Naive B cell (primary cell): ENCODE results near the gene LDLRAD2. TPM values are rescaled to one million over a fixed set of nuclear protein-coding genes. Genes with fewer than 3 reads are reported as not detected.
"Not testable (repeated sequence)": the region's sequence is repeated elsewhere in the genome, so short reads cannot be mapped to it uniquely, and the experiment has no call there.

Source experiments
- ATAC-seq, 2 donors: fragments of 150-1000 bp; cut with Tn5 transposase; 2 replicates each; pipeline ENCODE4 v1.10.0; 2021; ENCODE audit warnings: low read depth in 2 of 2, mild to moderate bottlenecking in 2 of 2, moderate library complexity in 2 of 2
- DNase-seq: peaks from one replicate; pipeline ENCODE4 v3.0.0; 2022
- H3K27ac Mint-ChIP-seq, 6 donors: one replicate each; pipeline ENCODE4 v1.8.0; 2020 to 2022; ENCODE audit warnings: mild to moderate bottlenecking in 6 of 6, mixed read lengths in 6 of 6, moderate library complexity in 5 of 6, inconsistent platforms in 2 of 6
- H3K27me3 Mint-ChIP-seq, 3 donors: one replicate each; pipeline ENCODE4 v1.8.0; 2021 to 2022; ENCODE audit warnings: mixed read lengths in 3 of 3, mild to moderate bottlenecking in 1 of 3
- H3K36me3 Mint-ChIP-seq, 2 donors: one replicate each; pipeline ENCODE4 v1.8.0; 2020 to 2022; ENCODE audit warnings: mixed read lengths in 2 of 2, inconsistent platforms in 1 of 2, mild to moderate bottlenecking in 1 of 2
- H3K4me1 Mint-ChIP-seq, 3 donors: one replicate each; pipeline ENCODE4 v1.8.0; 2020 to 2022; ENCODE audit warnings: mixed read lengths in 3 of 3, inconsistent platforms in 1 of 3, mild to moderate bottlenecking in 1 of 3, moderate library complexity in 1 of 3
- H3K4me3 Mint-ChIP-seq, 8 donors: one replicate each; pipeline ENCODE4 v1.8.0; 2020 to 2022; ENCODE audit warnings: mild to moderate bottlenecking in 8 of 8, mixed read lengths in 8 of 8, moderate library complexity in 8 of 8, inconsistent platforms in 2 of 8
- H3K9me3 Mint-ChIP-seq, 7 donors: one replicate each; pipeline ENCODE4 v1.8.0; 2020 to 2022; ENCODE audit warnings: mixed read lengths in 7 of 7, mild to moderate bottlenecking in 5 of 7, inconsistent platforms in 2 of 7, moderate library complexity in 1 of 7
- polyA plus RNA-seq, 6 donors: library from polyadenylated mRNA; unstranded; fragments of 300-500 nt; fragmentation: Illumina TruSeq; gene quantifications; one replicate each; pipeline ENCODE4 v1.2.3, GENCODE V29; 2021; ENCODE audit warnings: low read depth in 6 of 6

Gene LDLRAD2
- polyA plus RNA-seq, 6 donors from 2014 or later: not detected

DNA sequence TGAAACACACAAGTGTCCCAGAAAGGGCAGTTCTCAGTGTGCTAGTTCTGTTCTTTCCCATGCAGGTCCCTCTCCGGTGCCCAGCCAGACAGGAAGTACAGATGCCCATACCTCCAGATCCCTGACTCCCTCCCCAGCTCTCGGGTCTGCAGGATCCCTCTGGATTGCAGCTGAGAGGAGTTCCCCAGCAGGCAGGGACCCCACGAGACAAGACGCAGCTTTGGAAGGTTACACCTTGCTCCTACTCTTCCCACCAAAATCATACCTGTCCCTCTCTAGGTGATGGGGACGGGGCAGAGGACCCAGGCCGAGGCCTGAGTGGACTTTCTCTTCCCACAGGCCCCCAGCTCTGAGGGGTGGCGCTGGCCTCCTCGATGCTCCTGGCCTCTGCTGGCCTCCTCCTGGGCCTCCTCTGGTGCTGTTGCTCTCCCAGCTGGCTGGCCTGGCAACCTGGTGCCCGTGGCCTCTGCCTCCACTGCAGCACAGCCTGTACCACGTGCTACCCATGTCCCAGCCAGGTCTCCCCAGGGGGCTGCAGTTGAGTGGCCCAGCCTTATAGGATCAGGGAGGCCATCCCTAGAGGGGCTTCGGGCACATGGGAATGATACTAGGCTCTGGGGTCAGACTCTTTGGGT, 9.4 kb downstream of the LDLRAD2 start:
- no peak overlapping the region for H3K4me3 Mint-ChIP-seq
- peaks cover 0 to 5% (median 0%) of the 10 kb centered on the region in 3 donors for H3K4me1 Mint-ChIP-seq
- H3K27me3 Mint-ChIP-seq: peaks cover 0 to 12% (median 0%) of the 10 kb centered on the region in 3 donors
- no peaks in the 10 kb centered on the region for H3K36me3 Mint-ChIP-seq
- no peak overlapping the region for H3K27ac Mint-ChIP-seq
- peaks cover 0 to 4% (median 0%) of the 10 kb centered on the region in 7 donors for H3K9me3 Mint-ChIP-seq
- DNase-seq (no peak), ATAC-seq (no peak)

- H3K4me1 Mint-ChIP-seq: peaks cover 0 to 5% (median 0%) of the 10 kb centered on the region in 3 donors
- no peak for ATAC-seq
- H3K27ac Mint-ChIP-seq: no peak overlapping the region
- H3K36me3 Mint-ChIP-seq: no peaks in the 10 kb centered on the region
- H3K9me3 Mint-ChIP-seq: peaks cover 0 to 6% (median 0%) of the 10 kb centered on the region in 7 donors
- DNase-seq: no peak
- no peak overlapping the region for H3K4me3 Mint-ChIP-seq
- H3K27me3 Mint-ChIP-seq: peaks cover 0 to 12% (median 0%) of the 10 kb centered on the region in 3 donors
Observed at GRCh38 chr1:21822349-21822748, 10.3 kb downstream of the LDLRAD2 start.

DNA sequence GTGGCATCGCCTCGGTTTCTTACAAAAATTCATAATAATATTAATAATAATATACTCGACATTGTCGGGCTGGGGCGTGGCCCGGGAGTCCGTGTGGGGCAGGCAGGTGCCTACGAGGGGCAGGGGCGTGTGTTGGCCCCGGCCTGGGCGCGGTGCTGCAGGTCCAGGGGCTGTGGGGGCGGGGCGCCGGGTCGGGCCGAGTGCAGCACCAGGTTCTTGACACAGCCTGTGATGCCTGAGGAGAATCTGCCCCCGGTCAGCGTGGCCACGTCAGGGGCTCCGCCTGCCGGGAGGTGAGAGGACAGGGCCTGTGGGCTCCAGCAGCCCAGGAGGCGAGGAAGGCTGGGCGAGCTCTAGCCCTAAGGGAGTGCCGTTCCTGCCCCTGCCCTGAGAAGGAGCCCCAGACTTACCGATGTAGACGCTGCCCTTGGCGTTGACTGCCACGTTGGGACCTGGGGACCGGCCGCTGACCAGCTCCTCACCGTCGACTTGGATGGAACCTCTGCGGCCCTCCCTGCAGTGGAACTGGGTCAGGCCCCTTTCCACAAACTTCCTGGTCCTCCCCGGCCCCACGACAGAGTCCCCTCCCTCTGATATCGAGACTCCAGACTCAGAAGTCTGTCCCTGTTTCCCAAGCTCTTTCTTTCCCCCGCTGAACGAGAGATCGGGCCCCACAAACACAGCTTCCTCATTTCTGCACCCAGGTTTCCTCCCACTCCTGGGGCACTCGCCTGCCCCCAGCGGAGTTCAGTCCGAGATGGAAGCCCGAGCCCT, 11.3 kb downstream of the LDLRAD2 start:
- Mint-ChIP-seq H3K4me1 (peaks cover 0 to 3% (median 0%) of the 10 kb centered on the region in 3 donors), H3K27ac (peak overlapping the region in 1 of 6 donors; percentile 26), H3K36me3 (no peaks in the 10 kb centered on the region), H3K9me3 (peaks cover 0 to 6% (median 0%) of the 10 kb centered on the region in 7 donors), H3K27me3 (peaks cover 0 to 12% (median 0%) of the 10 kb centered on the region in 3 donors), H3K4me3 (peak overlapping the region in 2 of 8 donors; percentile 26 to 31)
- ATAC-seq (peak in 1 of 2 donors; percentile 44), DNase-seq (no peak)

GRCh38 chr1:21823980-21824702, 12.1 kb downstream of the LDLRAD2 start:
- H3K4me3 Mint-ChIP-seq: peak overlapping the region in 1 of 8 donors; percentile 26
- ATAC-seq: no peak
- no peak for DNase-seq
- H3K36me3 Mint-ChIP-seq: no peaks in the 10 kb centered on the region
- H3K27me3 Mint-ChIP-seq: peaks cover 0 to 12% (median 0%) of the 10 kb centered on the region in 3 donors
- no peak overlapping the region for H3K27ac Mint-ChIP-seq
- peaks cover 0 to 3% (median 0%) of the 10 kb centered on the region in 7 donors for H3K9me3 Mint-ChIP-seq
- no peaks in the 10 kb centered on the region for H3K4me1 Mint-ChIP-seq

GRCh38 chr1:21824926-21825325, 12.9 kb downstream of the LDLRAD2 start:
- no peak overlapping the region for H3K4me3 Mint-ChIP-seq
- no peaks in the 10 kb centered on the region for H3K36me3 Mint-ChIP-seq
- no peak overlapping the region for H3K27ac Mint-ChIP-seq
- ATAC-seq (no peak), DNase-seq (no peak)
- H3K4me1 Mint-ChIP-seq: no peaks in the 10 kb centered on the region
- peaks cover 0 to 12% (median 0%) of the 10 kb centered on the region in 3 donors for H3K27me3 Mint-ChIP-seq
- H3K9me3 Mint-ChIP-seq: peaks cover 0 to 3% (median 0%) of the 10 kb centered on the region in 7 donors

DNA sequence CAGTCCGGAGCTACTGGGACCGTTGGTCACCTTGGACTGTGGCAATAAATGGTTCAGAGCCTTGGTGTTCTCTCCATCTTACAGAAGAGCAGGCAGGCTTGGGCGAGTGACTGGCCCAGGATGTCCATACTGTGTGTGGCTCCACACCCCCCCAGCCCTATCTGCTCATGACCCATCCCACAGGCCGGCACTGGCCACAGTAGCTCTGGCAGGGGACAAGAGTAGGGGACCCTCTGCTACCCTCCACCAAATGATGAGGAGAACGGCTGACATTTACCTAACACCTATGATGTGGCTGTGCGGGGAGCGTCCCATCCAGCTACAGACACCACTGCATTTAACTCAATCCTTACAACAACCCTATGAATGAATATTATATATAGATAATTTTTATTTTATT, 13.3 kb downstream of the LDLRAD2 start:
- H3K36me3 Mint-ChIP-seq: no peaks in the 10 kb centered on the region
- H3K9me3 Mint-ChIP-seq: peaks cover 0 to 3% (median 0%) of the 10 kb centered on the region in 7 donors
- ATAC-seq: no peak
- H3K4me1 Mint-ChIP-seq: no peaks in the 10 kb centered on the region
- H3K27me3 Mint-ChIP-seq: peaks cover 0 to 12% (median 0%) of the 10 kb centered on the region in 3 donors
- DNase-seq: no peak
- H3K4me3 Mint-ChIP-seq: no peak overlapping the region
- H3K27ac Mint-ChIP-seq: no peak overlapping the region

- H3K27me3 Mint-ChIP-seq: peaks cover 0 to 11% (median 0%) of the 10 kb centered on the region in 3 donors
- not testable (repeated sequence) for ATAC-seq, H3K36me3 Mint-ChIP-seq, H3K4me1 Mint-ChIP-seq, H3K9me3 Mint-ChIP-seq, H3K27ac Mint-ChIP-seq, DNase-seq, H3K4me3 Mint-ChIP-seq
Observed at GRCh38 chr1:21826694-21827093, 14.6 kb downstream of the LDLRAD2 start.

GRCh38 chr1:21827141-21827679, 15.1 kb downstream of the LDLRAD2 start:
- H3K27ac Mint-ChIP-seq: no peak overlapping the region
- no peaks in the 10 kb centered on the region for H3K36me3 Mint-ChIP-seq
- H3K4me1 Mint-ChIP-seq: no peaks in the 10 kb centered on the region
- ATAC-seq: no peak
- no peak for DNase-seq
- H3K9me3 Mint-ChIP-seq: peaks cover 0 to 2% (median 0%) of the 10 kb centered on the region in 7 donors
- peaks cover 0 to 6% (median 0%) of the 10 kb centered on the region in 3 donors for H3K27me3 Mint-ChIP-seq
- H3K4me3 Mint-ChIP-seq: no peak overlapping the region

- DNase-seq: no peak
- H3K9me3 Mint-ChIP-seq: peaks cover 3 to 7% (median 4%) of the 10 kb centered on the region in 7 donors
- no peak overlapping the region for H3K4me3 Mint-ChIP-seq
- H3K4me1 Mint-ChIP-seq: no peaks in the 10 kb centered on the region
- H3K36me3 Mint-ChIP-seq: peaks cover 0 to 8% of the 10 kb centered on the region in 2 donors
- H3K27ac Mint-ChIP-seq: no peak overlapping the region
- no peak for ATAC-seq
- H3K27me3 Mint-ChIP-seq: peaks cover 0 to 5% (median 0%) of the 10 kb centered on the region in 3 donors
Observed at GRCh38 chr1:21828075-21828474, 16.0 kb downstream of the LDLRAD2 start.

- Mint-ChIP-seq H3K27ac (no peak overlapping the region), H3K36me3 (peaks cover 0 to 9% of the 10 kb centered on the region in 2 donors), H3K4me1 (no peaks in the 10 kb centered on the region), H3K9me3 (peaks cover 4 to 9% (median 5%) of the 10 kb centered on the region in 7 donors), H3K27me3 (peaks cover 0 to 4% (median 0%) of the 10 kb centered on the region in 3 donors), H3K4me3 (no peak overlapping the region)
- ATAC-seq (no peak), DNase-seq (no peak)
Observed at GRCh38 chr1:21828506-21829210, 16.6 kb downstream of the LDLRAD2 start.

DNA sequence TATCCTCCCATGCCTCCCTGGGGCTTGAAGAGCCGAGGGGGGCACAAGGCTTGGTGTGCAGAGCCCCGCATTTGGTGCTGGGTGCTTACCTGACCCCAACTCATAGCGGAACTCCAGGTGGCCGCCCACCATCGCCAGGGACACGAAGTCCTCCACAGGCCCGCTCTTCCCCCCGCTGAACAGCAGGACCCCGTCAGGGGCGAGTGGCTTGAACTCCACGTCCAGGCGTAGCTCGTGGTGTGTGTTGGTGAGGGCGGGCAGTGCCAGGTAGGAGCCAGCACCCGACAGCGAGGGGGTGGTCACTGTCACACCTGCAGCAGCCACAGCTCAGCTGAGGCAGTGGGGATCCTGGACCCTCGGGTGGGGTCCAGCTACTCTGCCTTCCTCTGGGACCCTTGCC, 17.2 kb downstream of the LDLRAD2 start:
- no peak overlapping the region for H3K27ac Mint-ChIP-seq
- DNase-seq: no peak
- H3K27me3 Mint-ChIP-seq: no peaks in the 10 kb centered on the region
- no peaks in the 10 kb centered on the region for H3K4me1 Mint-ChIP-seq
- no peak overlapping the region for H3K4me3 Mint-ChIP-seq
- H3K36me3 Mint-ChIP-seq: peaks cover 0 to 16% of the 10 kb centered on the region in 2 donors
- H3K9me3 Mint-ChIP-seq: peaks cover 5 to 16% (median 11%) of the 10 kb centered on the region in 7 donors
- no peak for ATAC-seq

GRCh38 chr1:21830792-21831453, 18.9 kb downstream of the LDLRAD2 start:
- no peak overlapping the region for H3K27ac Mint-ChIP-seq
- ATAC-seq: no peak
- H3K4me1 Mint-ChIP-seq: no peaks in the 10 kb centered on the region

More at GRCh38 chr1:21830792-21831453, 18.9 kb downstream of the LDLRAD2 start:
- Mint-ChIP-seq H3K27me3 (no peaks in the 10 kb centered on the region), H3K9me3 (peaks cover 10 to 26% (median 17%) of the 10 kb centered on the region in 7 donors), H3K4me3 (no peak overlapping the region), H3K36me3 (peaks cover 0 to 26% of the 10 kb centered on the region in 2 donors)
- DNase-seq: no peak
